Skeletal muscle tissue (tissue), 4 donors: ENCODE data around the gene CX3CL1. TPM values are rescaled to one million over a fixed set of nuclear protein-coding genes. Genes with fewer than 3 reads are reported as not detected.

Experiments
- H3K27ac ChIP-seq: one replicate; pipeline ENCODE4 v1.7.0; 2013; ENCODE audit warnings: mild to moderate bottlenecking, low read depth, low read length, inconsistent platforms
- H3K27me3 ChIP-seq, 3 donors: one replicate each; pipeline ENCODE4 v1.7.0; 2013; ENCODE audit warnings: low read length in 3 of 3; ENCODE audit not compliant: control insufficient read depth in 3 of 3, insufficient read depth in 3 of 3
- H3K36me3 ChIP-seq, 3 donors: one replicate each; pipeline ENCODE4 v1.7.0; 2013; ENCODE audit warnings: low read length in 3 of 3; ENCODE audit not compliant: control insufficient read depth in 3 of 3, insufficient read depth in 3 of 3
- H3K4me1 ChIP-seq, 3 donors: one replicate each; pipeline ENCODE4 v1.7.0; 2013; ENCODE audit warnings: low read length in 3 of 3, mild to moderate bottlenecking in 3 of 3; ENCODE audit not compliant: control insufficient read depth in 3 of 3, insufficient read depth in 3 of 3
- H3K4me3 ChIP-seq, 3 donors: one replicate each; pipeline ENCODE4 v1.7.0; 2013; ENCODE audit warnings: low read length in 3 of 3
- H3K9ac ChIP-seq, 3 donors: one replicate each; pipeline ENCODE4 v1.7.0; 2013; ENCODE audit warnings: low read length in 3 of 3, mild to moderate bottlenecking in 3 of 3, moderate library complexity in 2 of 3, low read depth in 1 of 3
- H3K9me3 ChIP-seq, 3 donors: one replicate each; pipeline ENCODE4 v1.7.0; 2013; ENCODE audit warnings: low read length in 3 of 3; ENCODE audit not compliant: control insufficient read depth in 3 of 3
- total RNA-seq: library from RNA; depleted of rRNA; stranded (reverse); fragments of >200 nt; gene quantifications from one replicate; pipeline ENCODE4 v1.2.3, GENCODE V29; 2014
- donor health status: Osteomylitis.

Gene CX3CL1
- total RNA-seq, 1 donor from 2014 or later, result 0.52 TPM

DNA sequence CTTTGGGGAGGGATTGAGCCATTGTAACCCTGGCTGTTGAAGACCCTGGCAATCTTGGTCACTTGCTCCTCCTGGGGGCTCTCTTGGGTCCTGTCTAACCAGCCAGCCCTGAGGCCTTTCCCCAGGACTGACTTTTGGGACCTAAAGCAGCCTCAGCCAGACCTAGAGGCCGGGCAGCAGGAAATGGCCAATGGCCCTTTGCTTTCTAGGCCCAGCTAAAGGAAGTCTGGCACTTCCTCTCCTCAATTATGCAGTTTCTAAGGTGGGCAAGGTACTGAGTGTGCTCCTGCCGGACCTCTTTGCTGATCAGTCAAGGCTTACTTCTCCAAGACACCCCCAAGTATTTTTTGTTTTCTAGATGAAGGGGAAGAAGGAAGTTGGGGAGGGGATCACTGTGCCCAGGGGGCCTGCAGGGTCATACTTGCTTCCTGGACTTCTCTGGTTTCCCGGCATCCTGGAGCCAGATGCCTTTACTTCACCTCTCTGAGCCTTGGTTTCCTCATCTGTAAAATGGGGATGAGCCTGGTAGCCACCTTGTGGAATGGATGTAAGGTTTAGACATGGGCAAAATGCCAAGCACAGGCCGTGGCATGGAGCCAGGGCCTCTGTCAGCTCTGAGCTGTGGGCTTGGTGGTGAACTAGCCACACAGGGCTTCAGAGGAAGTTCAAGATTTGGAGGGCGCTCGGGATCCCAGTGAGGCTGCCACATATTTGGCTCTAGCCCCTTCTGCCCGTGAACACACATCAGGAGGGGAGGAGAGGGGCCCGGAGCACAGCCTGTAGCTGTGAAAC lies 8.6 kb downstream of the CX3CL1 start:
- no peak overlapping the region for H3K27ac ChIP-seq

DNA sequence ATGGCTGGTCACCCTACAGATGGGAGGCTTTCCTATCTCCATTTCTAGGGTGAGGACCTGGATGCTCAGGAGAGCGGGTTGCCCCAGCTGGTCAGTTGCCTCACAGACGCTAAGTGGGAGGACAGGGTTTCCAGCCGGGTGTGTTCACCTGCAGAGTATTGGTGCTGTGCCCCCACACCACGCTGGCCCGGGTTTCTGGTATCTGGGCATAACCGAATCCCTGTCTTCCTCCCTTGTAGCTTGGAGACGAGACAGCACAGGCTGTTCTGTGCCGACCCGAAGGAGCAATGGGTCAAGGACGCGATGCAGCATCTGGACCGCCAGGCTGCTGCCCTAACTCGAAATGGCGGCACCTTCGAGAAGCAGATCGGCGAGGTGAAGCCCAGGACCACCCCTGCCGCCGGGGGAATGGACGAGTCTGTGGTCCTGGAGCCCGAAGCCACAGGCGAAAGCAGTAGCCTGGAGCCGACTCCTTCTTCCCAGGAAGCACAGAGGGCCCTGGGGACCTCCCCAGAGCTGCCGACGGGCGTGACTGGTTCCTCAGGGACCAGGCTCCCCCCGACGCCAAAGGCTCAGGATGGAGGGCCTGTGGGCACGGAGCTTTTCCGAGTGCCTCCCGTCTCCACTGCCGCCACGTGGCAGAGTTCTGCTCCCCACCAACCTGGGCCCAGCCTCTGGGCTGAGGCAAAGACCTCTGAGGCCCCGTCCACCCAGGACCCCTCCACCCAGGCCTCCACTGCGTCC lies 9.7 kb downstream of the CX3CL1 start:
- Histone ChIP-seq H3K9me3 (no peaks in the 10 kb centered on the region), H3K27me3 (no peaks in the 10 kb centered on the region), H3K27ac (no peak overlapping the region), H3K9ac (no peak overlapping the region), H3K36me3 (no peaks in the 10 kb centered on the region), H3K4me3 (no peak overlapping the region), H3K4me1 (peaks cover 8 to 26% (median 18%) of the 10 kb centered on the region in 3 donors)

More for the DNA sequence above, 8.6 kb downstream of the CX3CL1 start:
- no peak overlapping the region for H3K9ac ChIP-seq
- H3K36me3 ChIP-seq, result no peaks in the 10 kb centered on the region
- peaks cover 2 to 21% (median 11%) of the 10 kb centered on the region in 3 donors for H3K4me1 ChIP-seq
- H3K9me3 ChIP-seq, result no peaks in the 10 kb centered on the region
- no peak overlapping the region for H3K4me3 ChIP-seq
- no peaks in the 10 kb centered on the region for H3K27me3 ChIP-seq

DNA sequence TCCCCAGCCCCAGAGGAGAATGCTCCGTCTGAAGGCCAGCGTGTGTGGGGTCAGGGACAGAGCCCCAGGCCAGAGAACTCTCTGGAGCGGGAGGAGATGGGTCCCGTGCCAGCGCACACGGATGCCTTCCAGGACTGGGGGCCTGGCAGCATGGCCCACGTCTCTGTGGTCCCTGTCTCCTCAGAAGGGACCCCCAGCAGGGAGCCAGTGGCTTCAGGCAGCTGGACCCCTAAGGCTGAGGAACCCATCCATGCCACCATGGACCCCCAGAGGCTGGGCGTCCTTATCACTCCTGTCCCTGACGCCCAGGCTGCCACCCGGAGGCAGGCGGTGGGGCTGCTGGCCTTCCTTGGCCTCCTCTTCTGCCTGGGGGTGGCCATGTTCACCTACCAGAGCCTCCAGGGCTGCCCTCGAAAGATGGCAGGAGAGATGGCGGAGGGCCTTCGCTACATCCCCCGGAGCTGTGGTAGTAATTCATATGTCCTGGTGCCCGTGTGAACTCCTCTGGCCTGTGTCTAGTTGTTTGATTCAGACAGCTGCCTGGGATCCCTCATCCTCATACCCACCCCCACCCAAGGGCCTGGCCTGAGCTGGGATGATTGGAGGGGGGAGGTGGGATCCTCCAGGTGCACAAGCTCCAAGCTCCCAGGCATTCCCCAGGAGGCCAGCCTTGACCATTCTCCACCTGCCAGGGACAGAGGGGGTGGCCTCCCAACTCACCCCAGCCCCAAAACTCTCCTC lies 10.4 kb downstream of the CX3CL1 start:
- Histone ChIP-seq H3K9me3 (no peaks in the 10 kb centered on the region), H3K4me3 (no peak overlapping the region), H3K36me3 (no peaks in the 10 kb centered on the region), H3K4me1 (peaks cover 8 to 22% (median 18%) of the 10 kb centered on the region in 3 donors), H3K27ac (no peak overlapping the region), H3K9ac (no peak overlapping the region), H3K27me3 (no peaks in the 10 kb centered on the region)

DNA sequence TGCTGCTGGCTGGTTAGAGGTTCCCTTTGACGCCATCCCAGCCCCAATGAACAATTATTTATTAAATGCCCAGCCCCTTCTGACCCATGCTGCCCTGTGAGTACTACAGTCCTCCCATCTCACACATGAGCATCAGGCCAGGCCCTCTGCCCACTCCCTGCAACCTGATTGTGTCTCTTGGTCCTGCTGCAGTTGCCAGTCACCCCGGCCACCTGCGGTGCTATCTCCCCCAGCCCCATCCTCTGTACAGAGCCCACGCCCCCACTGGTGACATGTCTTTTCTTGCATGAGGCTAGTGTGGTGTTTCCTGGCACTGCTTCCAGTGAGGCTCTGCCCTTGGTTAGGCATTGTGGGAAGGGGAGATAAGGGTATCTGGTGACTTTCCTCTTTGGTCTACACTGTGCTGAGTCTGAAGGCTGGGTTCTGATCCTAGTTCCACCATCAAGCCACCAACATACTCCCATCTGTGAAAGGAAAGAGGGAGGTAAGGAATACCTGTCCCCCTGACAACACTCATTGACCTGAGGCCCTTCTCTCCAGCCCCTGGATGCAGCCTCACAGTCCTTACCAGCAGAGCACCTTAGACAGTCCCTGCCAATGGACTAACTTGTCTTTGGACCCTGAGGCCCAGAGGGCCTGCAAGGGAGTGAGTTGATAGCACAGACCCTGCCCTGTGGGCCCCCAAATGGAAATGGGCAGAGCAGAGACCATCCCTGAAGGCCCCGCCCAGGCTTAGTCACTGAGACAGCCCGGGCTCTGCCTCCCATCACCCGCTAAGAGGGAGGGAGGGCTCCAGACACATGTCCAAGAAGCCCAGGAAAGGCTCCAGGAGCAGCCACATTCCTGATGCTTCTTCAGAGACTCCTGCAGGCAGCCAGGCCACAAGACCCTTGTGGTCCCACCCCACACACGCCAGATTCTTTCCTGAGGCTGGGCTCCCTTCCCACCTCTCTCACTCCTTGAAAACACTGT lies 11.3 kb downstream of the CX3CL1 start:
- no peak overlapping the region for H3K4me3 ChIP-seq
- H3K27ac ChIP-seq, result no peak overlapping the region
- H3K36me3 ChIP-seq, result no peaks in the 10 kb centered on the region
- H3K9ac ChIP-seq, result no peak overlapping the region
- H3K4me1 ChIP-seq, result peaks cover 8 to 22% (median 18%) of the 10 kb centered on the region in 3 donors
- H3K9me3 ChIP-seq, result no peaks in the 10 kb centered on the region
- no peaks in the 10 kb centered on the region for H3K27me3 ChIP-seq

DNA sequence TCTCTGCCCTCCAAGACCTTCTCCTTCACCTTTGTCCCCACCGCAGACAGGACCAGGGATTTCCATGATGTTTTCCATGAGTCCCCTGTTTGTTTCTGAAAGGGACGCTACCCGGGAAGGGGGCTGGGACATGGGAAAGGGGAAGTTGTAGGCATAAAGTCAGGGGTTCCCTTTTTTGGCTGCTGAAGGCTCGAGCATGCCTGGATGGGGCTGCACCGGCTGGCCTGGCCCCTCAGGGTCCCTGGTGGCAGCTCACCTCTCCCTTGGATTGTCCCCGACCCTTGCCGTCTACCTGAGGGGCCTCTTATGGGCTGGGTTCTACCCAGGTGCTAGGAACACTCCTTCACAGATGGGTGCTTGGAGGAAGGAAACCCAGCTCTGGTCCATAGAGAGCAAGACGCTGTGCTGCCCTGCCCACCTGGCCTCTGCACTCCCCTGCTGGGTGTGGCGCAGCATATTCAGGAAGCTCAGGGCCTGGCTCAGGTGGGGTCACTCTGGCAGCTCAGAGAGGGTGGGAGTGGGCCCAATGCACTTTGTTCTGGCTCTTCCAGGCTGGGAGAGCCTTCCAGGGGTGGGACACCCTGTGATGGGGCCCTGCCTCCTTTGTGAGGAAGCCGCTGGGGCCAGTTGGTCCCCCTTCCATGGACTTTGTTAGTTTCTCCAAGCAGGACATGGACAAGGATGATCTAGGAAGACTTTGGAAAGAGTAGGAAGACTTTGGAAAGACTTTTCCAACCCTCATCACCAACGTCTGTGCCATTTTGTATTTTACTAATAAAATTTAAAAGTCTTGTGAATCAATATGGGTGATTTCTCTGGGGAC lies 12.2 kb downstream of the CX3CL1 start:
- H3K4me1 ChIP-seq, result peaks cover 8 to 22% (median 22%) of the 10 kb centered on the region in 3 donors
- H3K27ac ChIP-seq, result no peak overlapping the region

DNA sequence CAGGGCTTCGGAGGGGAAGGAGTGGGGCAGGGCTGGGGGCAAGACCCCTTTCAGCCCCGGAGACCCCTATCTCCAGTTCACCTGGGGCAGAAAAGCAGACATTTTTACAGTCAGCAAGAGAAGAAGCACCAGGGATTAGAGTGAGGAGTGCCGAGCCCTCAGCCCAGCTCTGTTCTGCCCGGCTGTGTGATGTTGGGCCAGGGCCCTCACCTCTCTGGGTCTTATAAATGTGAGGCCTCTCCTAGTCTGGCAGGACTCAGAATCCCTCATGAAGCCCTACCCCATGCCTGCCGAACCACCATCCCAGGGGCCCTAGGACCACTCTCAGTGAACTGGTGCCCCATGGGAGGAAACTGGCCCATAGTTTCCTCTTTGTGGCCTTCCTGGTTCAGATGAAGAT lies 12.8 kb downstream of the CX3CL1 start:
- Histone ChIP-seq H3K9ac (no peak overlapping the region), H3K36me3 (no peaks in the 10 kb centered on the region), H3K4me3 (no peak overlapping the region), H3K27me3 (no peaks in the 10 kb centered on the region), H3K4me1 (peaks cover 8 to 22% (median 18%) of the 10 kb centered on the region in 3 donors), H3K27ac (no peak overlapping the region), H3K9me3 (no peaks in the 10 kb centered on the region)

More for the DNA sequence above, 12.2 kb downstream of the CX3CL1 start:
- no peaks in the 10 kb centered on the region for H3K9me3 ChIP-seq
- H3K36me3 ChIP-seq, result no peaks in the 10 kb centered on the region
- H3K4me3 ChIP-seq, result no peak overlapping the region
- no peaks in the 10 kb centered on the region for H3K27me3 ChIP-seq
- H3K9ac ChIP-seq, result no peak overlapping the region

DNA sequence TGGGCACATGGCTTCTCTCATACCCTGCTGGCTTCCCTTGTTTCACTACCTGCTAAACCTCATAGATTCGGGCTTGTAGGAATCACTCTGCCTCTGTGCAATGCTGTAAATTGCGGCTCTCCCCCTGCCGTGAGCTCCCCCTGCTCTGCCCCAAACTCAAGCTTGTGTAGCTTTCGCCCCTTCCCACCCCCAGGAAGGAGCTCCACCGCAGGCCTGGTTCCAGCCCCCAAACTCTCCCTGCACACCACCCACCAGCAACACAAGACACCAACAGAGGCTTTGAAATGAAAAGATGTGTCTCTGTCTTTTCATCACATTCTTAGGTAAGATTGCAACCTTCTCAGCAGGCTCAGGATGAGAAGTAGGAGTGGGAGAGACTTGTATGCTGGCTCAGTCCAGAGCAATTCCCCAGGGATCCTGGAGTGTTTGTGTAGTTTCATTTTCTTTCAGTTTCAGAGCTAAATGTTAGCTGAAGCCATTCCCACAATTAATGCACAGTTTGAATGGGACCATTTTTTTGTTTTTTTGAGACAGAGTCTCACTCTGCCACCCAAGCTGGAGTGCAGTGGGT lies 14.2 kb downstream of the CX3CL1 start:
- Histone ChIP-seq H3K27ac (no peak overlapping the region), H3K4me3 (peak overlapping the region in 1 of 3 donors; percentile 6), H3K27me3 (no peaks in the 10 kb centered on the region), H3K36me3 (no peaks in the 10 kb centered on the region), H3K9me3 (peaks cover 0 to 4% (median 0%) of the 10 kb centered on the region in 3 donors), H3K4me1 (peaks cover 6 to 18% (median 13%) of the 10 kb centered on the region in 3 donors), H3K9ac (peak overlapping the region in 1 of 3 donors; percentile 3)

DNA sequence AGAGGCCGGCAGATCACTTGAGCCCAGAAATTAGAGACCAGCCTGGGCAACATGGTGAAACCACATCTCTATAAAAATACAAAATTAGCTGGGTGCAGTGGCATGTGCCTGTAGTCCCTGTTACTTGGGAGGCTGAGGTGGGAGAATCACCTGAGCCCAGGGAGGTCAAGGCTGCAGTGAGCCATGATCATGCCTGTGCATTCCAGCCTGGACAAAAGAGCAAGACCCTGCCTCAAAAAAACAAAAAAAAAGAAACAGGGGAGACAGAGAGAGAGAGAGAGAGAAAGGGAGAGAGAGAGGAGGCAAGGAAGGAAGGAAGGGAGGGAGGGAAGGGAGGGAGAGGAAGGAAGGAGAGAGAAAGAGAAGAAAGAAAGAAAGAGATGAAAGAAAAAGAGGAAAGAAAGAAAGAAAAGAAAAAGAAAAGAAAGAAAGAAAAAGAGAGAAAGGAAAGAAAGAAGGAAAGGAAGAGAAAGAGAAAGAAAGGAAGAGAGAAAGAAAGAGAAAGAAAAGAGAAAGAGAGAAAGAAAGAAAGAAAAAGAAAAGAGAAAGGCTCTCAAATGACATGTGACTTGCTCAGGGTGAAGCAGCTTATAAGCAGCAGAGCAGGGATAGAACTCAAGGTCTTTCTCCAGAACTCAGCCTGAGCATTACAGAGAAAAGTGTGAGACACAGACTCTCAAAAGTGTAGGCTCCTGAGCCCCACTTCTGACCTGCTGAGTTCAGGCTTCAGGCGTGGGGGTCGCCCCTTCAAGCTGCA lies 15.5 kb downstream of the CX3CL1 start:
- Histone ChIP-seq H3K36me3 (no peaks in the 10 kb centered on the region), H3K27ac (no peak overlapping the region), H3K4me3 (no peak overlapping the region), H3K9ac (no peak overlapping the region), H3K4me1 (peaks cover 6 to 18% (median 13%) of the 10 kb centered on the region in 3 donors), H3K27me3 (no peaks in the 10 kb centered on the region), H3K9me3 (peaks cover 0 to 4% (median 0%) of the 10 kb centered on the region in 3 donors)
